HL-60/S4 (cell line): ENCODE results near the gene MAP3K15.

Experiments used
- in situ Hi-C: fragments of 300-500 bp; cut with MboI; formaldehyde crosslinking; loops from 2 replicates; pipeline ENCODE4 v1.14.3; 2022; ENCODE audit warnings: low sequenced_read_pairs

The MAP3K15 gene

DNA sequence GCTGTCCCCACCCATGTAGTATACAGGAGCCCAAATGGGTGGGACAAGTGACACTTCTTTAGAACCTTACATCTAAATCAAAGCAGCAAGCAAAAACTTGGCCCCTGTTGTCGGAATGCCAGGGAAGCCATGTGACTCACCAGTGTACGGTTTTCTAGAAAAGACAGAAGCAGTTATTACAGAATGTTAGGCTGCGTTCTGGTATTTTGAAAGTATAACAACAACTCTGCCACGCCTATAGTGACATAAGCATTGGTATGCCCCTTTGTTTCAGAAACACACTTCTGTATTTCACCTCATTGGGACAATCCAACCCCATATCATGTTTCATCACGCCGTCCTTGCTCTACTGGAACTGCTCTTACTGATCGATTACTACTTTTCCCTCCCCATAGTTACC lies 156.8 kb downstream of the MAP3K15 start:
- in situ Hi-C loops, result loop anchor here (25.0 kb wide), 2 partner anchors 529 to 704 kb away; partner anchors contain the start of gene SH3KBP1

DNA sequence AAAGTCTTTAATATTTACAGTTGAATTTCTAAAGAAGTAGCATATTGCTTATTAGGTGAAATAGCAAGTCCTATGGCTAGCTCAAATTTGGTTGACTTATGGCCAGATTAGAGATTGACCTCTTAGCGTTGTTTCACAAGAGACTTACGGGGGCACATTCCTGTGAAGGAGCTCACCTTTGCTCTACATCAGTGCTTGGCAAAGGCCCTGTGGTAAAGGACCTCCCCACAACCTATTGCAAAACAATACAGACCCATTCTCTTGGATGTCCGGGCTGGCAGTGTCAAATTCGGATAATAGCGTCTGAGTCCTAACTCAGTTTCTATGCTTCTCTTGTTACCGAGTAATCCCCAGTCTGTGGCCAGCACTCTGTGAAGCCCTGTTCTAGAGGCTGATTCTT lies 160.7 kb downstream of the MAP3K15 start:
- in situ Hi-C loops, result loop anchor here (25.0 kb wide), 2 partner anchors 533 to 708 kb away; partner anchors contain the start of gene SH3KBP1

DNA sequence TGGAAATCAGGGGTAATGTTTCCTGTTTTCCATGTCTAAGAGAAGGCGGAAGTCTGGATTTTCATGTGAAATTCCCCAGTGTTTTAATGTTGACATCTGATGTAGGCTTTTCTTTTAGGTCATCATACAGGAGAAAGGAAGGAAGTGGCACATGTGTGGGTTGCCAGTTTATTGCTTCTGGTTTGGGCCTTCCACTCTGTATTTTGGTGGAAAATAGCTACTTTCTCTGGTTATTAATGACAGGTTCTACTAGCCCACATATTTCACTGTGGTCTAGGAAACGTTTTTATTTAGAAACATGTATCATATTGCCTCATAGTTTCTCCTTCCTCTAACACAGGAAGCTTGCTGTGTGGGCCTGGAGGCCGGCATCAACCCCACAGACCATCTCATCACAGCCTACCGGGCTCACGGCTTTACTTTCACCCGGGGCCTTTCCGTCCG lies 164.3 kb downstream of the MAP3K15 start:
- in situ Hi-C loops, result loop anchor here (25.0 kb wide), 2 partner anchors 536 to 711 kb away; partner anchors contain the start of gene SH3KBP1

DNA sequence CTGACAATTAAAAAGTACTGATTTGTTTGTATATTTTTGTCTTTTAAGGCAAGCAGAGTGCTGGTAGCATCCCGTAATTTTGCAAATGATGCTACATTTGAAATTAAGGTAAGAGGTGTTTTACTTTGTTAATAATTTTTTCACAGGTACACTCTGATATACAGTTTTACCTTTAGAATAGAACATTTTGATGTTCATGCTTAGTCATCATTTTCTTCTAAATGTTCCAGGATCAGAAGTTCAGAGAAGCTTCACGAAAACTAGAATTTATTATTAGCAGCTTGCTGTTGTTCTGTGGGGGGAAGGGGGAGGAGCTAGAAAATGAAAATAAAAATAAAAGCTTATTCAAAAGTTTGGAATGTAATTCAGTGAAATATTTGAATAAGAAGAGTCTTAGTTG lies 166.0 kb downstream of the MAP3K15 start:
- in situ Hi-C loops, result loop anchor here (25.0 kb wide), 1 partner anchor 412 kb away; no protein-coding TSS in a partner anchor

DNA sequence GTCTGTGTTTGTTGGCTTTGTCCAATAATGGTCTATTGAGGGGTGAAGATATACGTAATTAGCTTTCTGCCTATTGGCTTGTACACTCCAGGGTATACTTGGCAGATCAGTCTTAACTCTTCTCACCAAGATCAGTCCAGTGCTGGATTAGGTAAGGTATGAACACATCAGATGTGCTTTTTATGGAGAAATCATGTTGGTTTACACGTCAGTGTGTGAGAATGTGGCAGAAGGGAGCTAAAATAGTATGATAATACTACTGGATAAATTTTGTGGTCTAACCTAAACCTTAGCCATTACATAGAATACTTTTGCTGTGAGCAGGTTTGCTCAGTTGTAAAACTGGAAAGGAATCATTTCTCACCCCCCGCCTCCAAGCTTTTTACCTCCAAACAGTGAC lies 167.4 kb downstream of the MAP3K15 start:
- in situ Hi-C loops, result loop anchor here (25.0 kb wide), 1 partner anchor 411 kb away; no protein-coding TSS in a partner anchor

DNA sequence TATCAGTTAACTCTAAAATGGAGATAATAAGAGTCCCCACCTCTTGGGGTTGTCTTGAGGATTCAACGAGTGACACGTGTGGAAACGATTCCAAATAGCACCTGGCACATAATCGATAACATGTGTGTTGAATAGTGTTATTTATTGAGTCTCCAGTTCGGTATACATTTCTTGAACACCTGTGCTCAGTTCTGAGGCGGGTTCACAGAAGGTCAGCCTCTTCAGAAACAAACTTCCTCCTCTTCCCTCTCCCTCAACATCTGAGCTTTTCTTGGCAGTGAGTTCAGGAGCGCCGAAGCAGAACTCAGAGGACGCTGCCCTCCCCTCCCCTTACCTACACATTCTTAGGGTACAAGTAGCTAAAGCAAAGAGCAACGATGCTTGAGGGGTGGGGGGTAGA lies 170.6 kb downstream of the MAP3K15 start:
- in situ Hi-C loops, result loop anchor here (25.0 kb wide), 1 partner anchor 407 kb away; no protein-coding TSS in a partner anchor

DNA sequence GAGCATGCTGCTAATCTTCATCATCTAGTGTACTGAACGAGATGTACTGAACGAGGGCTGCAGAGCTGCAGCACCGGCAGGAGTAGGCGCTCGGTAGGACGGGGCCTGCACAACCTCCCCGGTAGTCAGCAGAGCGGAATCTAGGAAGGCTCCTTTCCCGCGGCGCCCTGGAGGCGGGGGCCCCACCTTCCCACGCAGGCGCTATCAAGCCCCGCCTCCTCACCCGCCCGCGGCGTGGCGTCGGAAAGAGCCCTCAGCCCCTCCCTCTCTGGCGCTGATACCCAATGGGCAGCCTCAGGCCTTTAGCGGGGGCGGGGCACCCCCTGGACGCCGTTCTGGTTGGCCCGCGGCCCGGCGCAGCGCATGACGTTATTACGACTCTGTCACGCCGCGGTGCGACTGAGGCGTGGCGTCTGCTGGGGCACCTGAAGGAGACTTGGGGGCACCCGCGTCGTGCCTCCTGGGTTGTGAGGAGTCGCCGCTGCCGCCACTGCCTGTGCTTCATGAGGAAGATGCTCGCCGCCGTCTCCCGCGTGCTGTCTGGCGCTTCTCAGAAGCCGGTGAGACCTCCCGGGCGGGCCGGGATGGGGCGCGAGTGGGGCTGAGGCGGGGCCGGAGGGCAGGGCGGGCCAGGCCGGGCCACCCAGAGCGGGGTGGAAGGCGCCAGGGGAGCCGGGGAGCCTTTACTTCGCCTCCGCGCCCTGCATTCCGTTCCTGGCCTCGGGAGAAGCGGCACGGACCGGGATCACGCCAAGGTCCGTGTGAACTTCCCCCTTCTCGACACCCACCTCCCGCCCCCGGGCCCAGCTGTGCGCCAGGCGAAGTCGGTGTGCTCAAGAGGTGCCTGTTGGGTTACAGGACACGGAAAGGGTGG lies 171.5 kb downstream of the MAP3K15 start, which contains the start of gene PDHA1:
Gene PDHA1, plus strand, starts transcription at position 393 of the 874 bp plus-strand sequence. Its CDS starts 111 bp downstream, at position 504.
- in situ Hi-C loops, result loop anchor here (25.0 kb wide), 1 partner anchor 406 kb away; no protein-coding TSS in a partner anchor

DNA sequence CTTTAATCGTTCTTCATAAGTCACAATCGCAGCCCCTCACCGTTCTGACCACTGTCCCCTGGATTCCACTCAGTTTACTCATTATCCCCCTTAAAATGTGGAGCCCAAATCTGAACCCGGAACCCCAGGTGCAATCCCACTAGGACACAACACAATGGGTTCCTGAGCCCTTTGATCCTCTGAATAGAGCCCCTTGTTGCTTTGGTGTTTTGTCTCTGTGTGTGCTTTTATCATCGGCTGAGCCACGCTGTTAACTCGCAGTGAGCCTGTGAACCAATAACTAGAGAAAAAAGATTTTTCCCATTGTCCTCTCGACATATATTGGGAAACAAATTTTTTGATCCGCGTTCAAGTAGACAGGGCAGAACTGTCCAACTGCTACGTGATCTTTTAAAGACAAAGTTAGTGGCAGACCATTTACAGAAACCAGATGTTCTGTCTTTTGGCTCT lies 172.2 kb downstream of the MAP3K15 start:
- in situ Hi-C loops, result loop anchor here (25.0 kb wide), 1 partner anchor 406 kb away; no protein-coding TSS in a partner anchor

DNA sequence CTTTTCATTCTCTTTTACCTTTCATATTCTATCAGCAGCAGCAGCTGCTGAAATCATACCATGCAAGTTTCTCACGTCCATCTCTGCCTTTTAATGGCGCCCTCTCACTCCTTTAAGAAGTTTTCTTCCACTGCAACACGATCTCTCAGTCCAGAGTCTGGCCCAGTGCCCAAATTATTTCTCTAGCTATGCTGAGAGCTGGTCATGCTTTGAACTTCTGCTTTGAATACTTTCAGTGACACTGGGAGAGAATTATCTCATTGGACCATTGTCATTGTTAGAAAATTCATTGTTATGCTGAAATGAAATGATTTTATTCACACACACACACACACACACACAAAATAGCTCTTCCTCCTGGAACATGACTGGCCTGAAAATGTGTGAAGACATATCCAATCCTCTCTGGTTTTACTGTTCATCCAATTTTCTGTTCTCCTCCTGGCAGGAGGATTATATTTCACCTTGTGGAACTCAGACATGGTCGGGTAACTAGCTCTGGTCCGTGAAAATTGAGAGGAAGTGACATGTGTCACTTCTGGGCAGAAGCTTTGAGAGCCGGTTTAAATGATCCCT lies 172.9 kb downstream of the MAP3K15 start:
- in situ Hi-C loops, result loop anchor here (25.0 kb wide), 1 partner anchor 405 kb away; no protein-coding TSS in a partner anchor

DNA sequence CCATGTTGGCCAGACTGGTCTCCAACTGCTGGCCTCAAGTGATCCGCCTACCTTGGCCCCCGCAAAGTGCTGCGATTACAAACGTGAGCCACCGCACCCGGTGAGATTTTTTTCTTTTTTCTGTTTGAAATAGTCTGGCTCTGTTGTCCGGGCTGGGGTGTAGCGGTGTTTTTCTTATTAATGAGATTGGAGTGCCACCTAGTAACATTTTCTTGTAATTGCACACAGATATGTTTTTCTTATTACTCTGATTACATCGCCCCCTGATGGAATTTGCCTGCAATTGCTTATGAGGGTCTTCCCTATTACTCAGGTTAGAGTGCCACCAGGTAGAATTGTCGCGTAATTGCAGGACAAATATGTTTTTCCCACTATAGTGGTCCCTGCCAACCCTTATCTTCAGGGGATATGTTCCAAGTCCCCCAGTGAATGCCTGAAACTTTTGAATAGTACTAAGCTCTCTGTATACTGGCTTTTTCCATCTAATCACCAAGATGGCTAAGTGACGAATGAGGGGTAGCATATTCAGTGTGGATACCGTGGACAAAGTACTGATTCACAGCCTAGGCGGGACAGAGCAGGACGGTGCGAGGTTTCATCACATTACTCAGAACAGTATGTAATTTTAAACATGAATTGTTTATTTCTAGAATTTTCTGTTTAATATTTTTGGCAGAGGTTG lies 180.2 kb downstream of the MAP3K15 start:
- in situ Hi-C loops, result loop anchor here (10.0 to 25.0 kb wide), 2 partner anchors 398 to 940 kb away; no protein-coding TSS in a partner anchor

DNA sequence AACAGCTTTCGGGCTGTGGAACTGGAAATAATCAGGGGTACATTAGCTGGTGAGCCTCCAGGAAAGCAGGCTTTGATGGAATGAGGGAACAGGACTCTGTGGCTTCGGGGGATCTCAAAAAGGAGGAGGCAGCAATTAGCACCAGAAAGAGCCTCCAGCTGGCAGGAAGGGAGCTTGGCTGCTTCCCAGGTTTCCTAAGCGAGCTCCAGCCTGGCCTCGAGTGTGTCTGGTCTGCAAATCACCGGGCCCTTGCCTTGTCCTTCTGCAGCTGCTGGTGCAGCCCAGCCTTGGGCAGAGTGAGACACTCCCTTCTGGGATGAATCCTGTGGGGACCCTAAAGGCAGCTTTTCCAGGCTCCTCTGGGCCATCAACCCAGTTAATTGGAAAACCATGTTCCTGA lies 182.3 kb downstream of the MAP3K15 start:
- in situ Hi-C loops, result loop anchor here (10.0 to 25.0 kb wide), 2 partner anchors 396 to 938 kb away; no protein-coding TSS in a partner anchor

DNA sequence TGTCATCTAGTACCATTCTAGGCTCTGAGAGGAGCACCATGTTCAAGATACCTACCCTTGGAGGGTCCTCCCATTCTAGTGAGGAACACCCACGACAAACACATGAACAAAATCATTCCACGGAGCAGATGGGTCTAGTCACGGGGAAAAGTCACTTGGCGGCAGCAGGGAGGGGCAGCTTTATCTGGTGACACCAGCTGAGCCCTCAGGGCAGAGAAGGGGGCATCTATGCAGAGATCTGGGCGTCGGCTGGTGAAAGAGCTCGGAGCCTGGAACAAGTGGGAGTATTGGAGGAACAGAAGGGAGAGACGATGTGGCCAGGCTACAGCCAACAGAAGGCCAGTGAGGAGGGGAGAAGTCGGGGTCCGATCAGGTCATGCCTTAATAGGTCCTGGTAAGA lies 183.5 kb downstream of the MAP3K15 start:
- in situ Hi-C loops, result loop anchor here (10.0 to 25.0 kb wide), 2 partner anchors 395 to 937 kb away; no protein-coding TSS in a partner anchor

DNA sequence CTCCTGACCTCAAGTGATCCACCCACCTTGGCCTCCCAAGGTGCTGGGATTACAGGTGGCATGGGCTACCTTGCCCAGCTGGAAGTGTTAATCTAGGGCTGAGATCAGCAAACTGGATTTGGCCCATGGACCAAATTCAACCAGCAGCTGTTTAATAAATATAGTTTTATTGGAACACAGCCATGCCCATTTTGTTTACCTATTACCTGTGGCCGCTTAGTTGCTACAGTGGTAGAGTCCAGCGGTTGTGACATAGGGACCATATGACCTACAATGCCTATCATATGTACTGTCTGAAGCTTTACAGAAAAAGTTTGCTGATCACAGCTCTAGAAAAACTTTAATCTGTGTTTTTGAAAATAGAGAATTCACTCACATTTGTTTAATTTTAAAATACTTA lies 188.7 kb downstream of the MAP3K15 start:
- in situ Hi-C loops, result loop anchor here (25.0 kb wide), 1 partner anchor 389 kb away; no protein-coding TSS in a partner anchor
